SU-DHL-6 (cell line): ENCODE results near the gene MGMT.

Source experiments
- CTCF ChIP-seq: fragments of 200-600 bp; sonication (generic); IDR thresholded peaks from one replicate; pipeline ENCODE4 v1.5.1; 2017; ENCODE audit warnings: antibody characterized with exemption, mild to moderate bottlenecking, low read length, moderate library complexity; ENCODE audit not compliant: insufficient read depth, poor library complexity, severe bottlenecking
- EZH2phosphoT487 ChIP-seq: fragments of 200-600 bp; sonication (generic), shearing (Covaris generic); conservative IDR thresholded peaks from 2 replicates; pipeline ENCODE4 v1.6.1; 2018; ENCODE audit warnings: mild to moderate bottlenecking, antibody characterized with exemption, low read length, moderate library complexity, mixed read lengths

GRCh38 chr10:129580901-129581300 lies 113.9 kb downstream of the MGMT start:
- TF ChIP-seq CTCF (no peak), EZH2phosphoT487 (no peak)
